ENCODE results near the gene CACNG3.
"Not testable (repeated sequence)": the region's sequence is repeated elsewhere in the genome, so short reads cannot be mapped to it uniquely, and the experiment has no call there.

The CACNG3 gene

GRCh38 chr16:24218299-24218698 is 37.8 kb upstream of the CACNG3 start:
- ChIA-PET CTCF (no interaction called here), POLR2A (no interaction called here)
- no peak for DNase-seq (ENCODE audit: extremely low spot score)
- no peak for TF ChIP-seq CTCF (IDR thresholded peaks at IDR 0.05; ENCODE audit: control extremely low read depth, extremely low read depth, low read depth, missing control alignments)

- no peak for TF ChIP-seq CTCF (IDR thresholded peaks at IDR 0.05; ENCODE audit: control extremely low read depth, extremely low read depth, low read depth, missing control alignments)
- POLR2A ChIA-PET: no interaction called here
- CTCF ChIA-PET: interaction anchor here (1.0 to 2.9 kb wide), 3 partner anchors 10 to 32 kb away, joined by 3 to 15 read pairs (median 4); no protein-coding TSS in a partner anchor
- no peak for DNase-seq (ENCODE audit: extremely low spot score)
Observed at GRCh38 chr16:24221219-24221618, 34.9 kb upstream of the CACNG3 start.

GRCh38 chr16:24228514-24228913 is 27.6 kb upstream of the CACNG3 start:
- DNase-seq (ENCODE audit: extremely low spot score): no peak
- ChIA-PET POLR2A (no interaction called here), CTCF (interaction anchor here (3.1 kb wide), 1 partner anchor 25 kb away, joined by 15 read pairs; no protein-coding TSS in a partner anchor)
- TF ChIP-seq CTCF (IDR thresholded peaks at IDR 0.05; ENCODE audit: control extremely low read depth, extremely low read depth, low read depth, missing control alignments): no peak

GRCh38 chr16:24232936-24233335 is 23.2 kb upstream of the CACNG3 start:
- ChIA-PET POLR2A (no interaction called here), CTCF (interaction anchor here (1.2 kb wide), 1 partner anchor 23 kb away, joined by 3 read pairs; the partner anchor contains the start of gene CACNG3)
- no peak for TF ChIP-seq CTCF (IDR thresholded peaks at IDR 0.05; ENCODE audit: control extremely low read depth, extremely low read depth, low read depth, missing control alignments)
- no peak for DNase-seq (ENCODE audit: extremely low spot score)

GRCh38 chr16:24234737-24235136 is 21.4 kb upstream of the CACNG3 start:
- CTCF ChIA-PET: interaction anchor here (0.8 to 2.3 kb wide), 3 partner anchors 9 to 18 kb away, joined by 4 to 10 read pairs (median 7); no protein-coding TSS in a partner anchor
- DNase-seq (ENCODE audit: extremely low spot score): no peak
- no peak for TF ChIP-seq CTCF (IDR thresholded peaks at IDR 0.05; ENCODE audit: control extremely low read depth, extremely low read depth, low read depth, missing control alignments)
- POLR2A ChIA-PET: no interaction called here

GRCh38 chr16:24235806-24236205 is 20.3 kb upstream of the CACNG3 start:
- POLR2A ChIA-PET: no interaction called here
- CTCF ChIA-PET: interaction anchor here (1.6 to 2.3 kb wide), 2 partner anchors 13 to 17 kb away, joined by 7 to 10 read pairs; no protein-coding TSS in a partner anchor

GRCh38 chr16:24238846-24239245 is 17.3 kb upstream of the CACNG3 start:
- CTCF ChIA-PET; POLR2A ChIA-PET; DNase-seq (ENCODE audit: extremely low spot score): not testable (repeated sequence)

More at GRCh38 chr16:24235806-24236205, 20.3 kb upstream of the CACNG3 start:
- no peak for TF ChIP-seq CTCF (IDR thresholded peaks at IDR 0.05; ENCODE audit: control extremely low read depth, extremely low read depth, low read depth, missing control alignments)
- no peak for DNase-seq (ENCODE audit: extremely low spot score)

Measured in GM10248 (cell line).